NOMO-1 treated with dmso at 0.1 percent for 144 hours (cell line): ENCODE data around the gene KRT36.
A peak's percentile ranks its signal among the peaks of the same experiment; 100 is the strongest.

Experiments used
- DNase-seq: peaks from one replicate; lab custom pipeline; 2025; ENCODE audit not compliant: unreplicated experiment; lab: John Stamatoyannopoulos, UW

KRT36 gene

GRCh38 chr17:41504246-41504977, 14.7 kb upstream of the KRT36 start:
- DNase-seq = no peak

- DNase-seq = no peak
These were observed 13.5 kb upstream of the KRT36 start for GRCh38 chr17:41503202-41503601.

- DNase-seq = no peak
These were observed 10.6 kb upstream of the KRT36 start for GRCh38 chr17:41500131-41500911.

- no peak for DNase-seq
These were observed 10.0 kb upstream of the KRT36 start for GRCh38 chr17:41499714-41500113.

GRCh38 chr17:41498276-41498675, 8.6 kb upstream of the KRT36 start:
- DNase-seq = peak; percentile 68

- peak; percentile 98 for DNase-seq
These were observed 7.2 kb upstream of the KRT36 start for GRCh38 chr17:41496803-41497484.

- DNase-seq = no peak
These were observed 4.8 kb upstream of the KRT36 start for GRCh38 chr17:41494524-41494923.

- peak; percentile 30 for DNase-seq
These were observed 3.1 kb upstream of the KRT36 start for GRCh38 chr17:41492771-41493170.

- peak; percentile 8 for DNase-seq
These were observed 2.6 kb upstream of the KRT36 start for GRCh38 chr17:41492351-41492750.

GRCh38 chr17:41491476-41491875, 1.8 kb upstream of the KRT36 start:
- no peak for DNase-seq

- peak; percentile 36 for DNase-seq
These were observed 585 bp upstream of the KRT36 start for GRCh38 chr17:41490000-41490990.

GRCh38 chr17:41486809-41487530, 2.7 kb downstream of the KRT36 start:
- DNase-seq = no peak

GRCh38 chr17:41486316-41486715, 3.4 kb downstream of the KRT36 start:
- no peak for DNase-seq

GRCh38 chr17:41484920-41485904, 4.5 kb downstream of the KRT36 start:
- DNase-seq = no peak

- DNase-seq = no peak
These were observed 5.5 kb downstream of the KRT36 start for GRCh38 chr17:41483991-41484826.

GRCh38 chr17:41483531-41483930, 6.2 kb downstream of the KRT36 start:
- DNase-seq = no peak

- DNase-seq = no peak
These were observed 8.7 kb downstream of the KRT36 start, which contains the start of gene KRT35 for GRCh38 chr17:41481036-41481435. Gene KRT35, minus strand, starts transcription at chr17:41481151. Its CDS starts 54 bp downstream, at chr17:41481097.

GRCh38 chr17:41480581-41480980, 9.1 kb downstream of the KRT36 start:
- no peak for DNase-seq
